NOMO-1 treated with DMSO at 0.1 percent for 48 hours (cell line): ENCODE measurements around the gene EIF5AL1.
"Not testable (repeated sequence)": the region's sequence is repeated elsewhere in the genome, so short reads cannot be mapped to it uniquely, and the experiment has no call there.

Experiments
- DNase-seq: peaks from one replicate; lab custom pipeline; 2025; ENCODE audit not compliant: unreplicated experiment; lab: John Stamatoyannopoulos, UW

The EIF5AL1 gene

GRCh38 chr10:79487296-79488194 is 24.8 kb upstream of the EIF5AL1 start:
- peak; percentile 37 for DNase-seq

- no peak for DNase-seq
Measured at GRCh38 chr10:79488336-79488735, 24.0 kb upstream of the EIF5AL1 start.

GRCh38 chr10:79488870-79489269 is 23.5 kb upstream of the EIF5AL1 start:
- no peak for DNase-seq

- DNase-seq, result no peak
Measured at GRCh38 chr10:79490400-79491142, 21.8 kb upstream of the EIF5AL1 start.

- peak; percentile 46 for DNase-seq
Measured at GRCh38 chr10:79491143-79491835, 21.0 kb upstream of the EIF5AL1 start.

- no peak for DNase-seq
Measured at GRCh38 chr10:79492256-79492655, 20.1 kb upstream of the EIF5AL1 start.

GRCh38 chr10:79492839-79493238 is 19.5 kb upstream of the EIF5AL1 start:
- no peak for DNase-seq

- DNase-seq, result no peak
Measured at GRCh38 chr10:79493806-79494205, 18.5 kb upstream of the EIF5AL1 start.

- no peak for DNase-seq
Measured at GRCh38 chr10:79494871-79495705, 17.2 kb upstream of the EIF5AL1 start.

- DNase-seq, result no peak
Measured at GRCh38 chr10:79495791-79496190, 16.5 kb upstream of the EIF5AL1 start.

GRCh38 chr10:79496896-79497295 is 15.4 kb upstream of the EIF5AL1 start:
- DNase-seq, result no peak

GRCh38 chr10:79498291-79498829 is 14.0 kb upstream of the EIF5AL1 start:
- DNase-seq, result no peak

- no peak for DNase-seq
Measured at GRCh38 chr10:79502561-79503309, 9.6 kb upstream of the EIF5AL1 start.

- DNase-seq, result not testable (repeated sequence)
Measured at GRCh38 chr10:79503787-79504186, 8.5 kb upstream of the EIF5AL1 start.

GRCh38 chr10:79504483-79504882 is 7.8 kb upstream of the EIF5AL1 start:
- not testable (repeated sequence) for DNase-seq

- DNase-seq, result not testable (repeated sequence)
Measured at GRCh38 chr10:79505328-79505727, 7.0 kb upstream of the EIF5AL1 start.

- no peak for DNase-seq
Measured at GRCh38 chr10:79505829-79506228, 6.5 kb upstream of the EIF5AL1 start.

- DNase-seq, result no peak
Measured at GRCh38 chr10:79507440-79508167, 4.7 kb upstream of the EIF5AL1 start.

- DNase-seq, result not testable (repeated sequence)
Measured at GRCh38 chr10:79508245-79508644, 4.1 kb upstream of the EIF5AL1 start.
